ENCODE measurements around the gene GAL3ST2. TPM values are rescaled to one million over a fixed set of nuclear protein-coding genes. Genes with fewer than 3 reads are reported as not detected.

GAL3ST2 gene
- total RNA-seq, 4 donors from 2014 or later, result 50.8 to 364 (median 76.0) TPM

GRCh38 chr2:241835611-241836010, 59.0 kb downstream of the GAL3ST2 start:
- Histone ChIP-seq H3K9me3 (no peaks in the 10 kb centered on the region), H3K36me3 (no peaks in the 10 kb centered on the region), H3K27ac (no peak overlapping the region), H3K4me1 (peaks cover 0 to 3% (median 0%) of the 10 kb centered on the region in 4 donors), H3K27me3 (peaks cover 28% of the 10 kb centered on the region), H3K4me3 (no peak overlapping the region)
- intact Hi-C loops (cut with DNase I; ENCODE audit: low total_unique reads), result no loop called here
- WGBS, 2 donors (ENCODE audit: low coverage in 1 of 2), result 60 to 74% methylated on average over 4 of the region's 4 CpGs
- DNase-seq, result no peak
- TF ChIP-seq POLR2AphosphoS5 (IDR thresholded peaks at IDR 0.05) (no peak), CTCF (IDR thresholded peaks at IDR 0.05) (no peak), EP300 (IDR thresholded peaks at IDR 0.05; ENCODE audit: low read depth) (no peak), POLR2A (IDR thresholded peaks at IDR 0.05) (no peak)
- in situ Hi-C loops (cut with MboI; ENCODE audit: low pct_ligation_motif_present in 1 of 4, low pct_unique_long_range_greater_than_20kb in 1 of 4, low sequenced_read_pairs in 3 of 4), result no loop called here

- in situ Hi-C loops (cut with MboI; ENCODE audit: low pct_ligation_motif_present in 1 of 4, low pct_unique_long_range_greater_than_20kb in 1 of 4, low sequenced_read_pairs in 3 of 4), result no loop called here
- DNase-seq, result no peak
- Histone ChIP-seq H3K36me3 (no peaks in the 10 kb centered on the region), H3K9me3 (no peaks in the 10 kb centered on the region), H3K4me3 (no peak overlapping the region), H3K27me3 (peaks cover 28% of the 10 kb centered on the region), H3K4me1 (peaks cover 0 to 3% (median 0%) of the 10 kb centered on the region in 4 donors), H3K27ac (no peak overlapping the region)
- WGBS, 2 donors (ENCODE audit: low coverage in 1 of 2), result 55 to 56% methylated on average over 6 of the region's 6 CpGs
- intact Hi-C loops (cut with DNase I; ENCODE audit: low total_unique reads), result no loop called here
- TF ChIP-seq CTCF (IDR thresholded peaks at IDR 0.05), result peak in 1 of 5 experiments; percentile 15
- no peak for TF ChIP-seq POLR2AphosphoS5 (IDR thresholded peaks at IDR 0.05)
These were observed 59.7 kb downstream of the GAL3ST2 start for GRCh38 chr2:241836292-241836691.

GRCh38 chr2:241837197-241837965, 60.8 kb downstream of the GAL3ST2 start:
- in situ Hi-C loops (cut with MboI; ENCODE audit: low pct_ligation_motif_present in 1 of 4, low pct_unique_long_range_greater_than_20kb in 1 of 4, low sequenced_read_pairs in 3 of 4), result no loop called here
- H3K36me3 ChIP-seq, result no peaks in the 10 kb centered on the region
- WGBS, 2 donors (ENCODE audit: low coverage in 1 of 2), result 67 to 72% methylated on average over 6 to 13 of the region's 13 CpGs
- peaks cover 25% of the 10 kb centered on the region for H3K27me3 ChIP-seq
- H3K4me1 ChIP-seq, result peaks cover 0 to 3% (median 0%) of the 10 kb centered on the region in 4 donors
- no peak for TF ChIP-seq POLR2AphosphoS5 (IDR thresholded peaks at IDR 0.05)
- no peak for TF ChIP-seq CTCF (IDR thresholded peaks at IDR 0.05)
- no peak for TF ChIP-seq POLR2A (IDR thresholded peaks at IDR 0.05)
- no peak for TF ChIP-seq EP300 (IDR thresholded peaks at IDR 0.05; ENCODE audit: low read depth)
- H3K27ac ChIP-seq, result no peak overlapping the region
- H3K9me3 ChIP-seq, result no peaks in the 10 kb centered on the region
- H3K4me3 ChIP-seq, result no peak overlapping the region
- intact Hi-C loops (cut with DNase I; ENCODE audit: low total_unique reads), result no loop called here
- no peak for DNase-seq

- in situ Hi-C loops (cut with MboI; ENCODE audit: low pct_ligation_motif_present in 1 of 4, low pct_unique_long_range_greater_than_20kb in 1 of 4, low sequenced_read_pairs in 3 of 4), result no loop called here
- H3K36me3 ChIP-seq, result no peaks in the 10 kb centered on the region
- no peak for DNase-seq
- H3K4me1 ChIP-seq, result peaks cover 0 to 20% (median 13%) of the 10 kb centered on the region in 4 donors
- TF ChIP-seq POLR2AphosphoS5 (IDR thresholded peaks at IDR 0.05), result no peak
- WGBS, 2 donors (ENCODE audit: low coverage in 1 of 2), result 81 to 82% methylated on average over 6 to 28 of the region's 28 CpGs
- no peak overlapping the region for H3K4me3 ChIP-seq
- H3K27ac ChIP-seq, result no peak overlapping the region
- H3K9me3 ChIP-seq, result no peaks in the 10 kb centered on the region
- intact Hi-C loops (cut with DNase I; ENCODE audit: low total_unique reads), result no loop called here
- peaks cover 19% of the 10 kb centered on the region for H3K27me3 ChIP-seq
These were observed 64.8 kb downstream of the GAL3ST2 start for GRCh38 chr2:241841181-241842066.
